HCT116 (cell line): ENCODE data around the gene IL22RA2. TPM values are rescaled to one million over a fixed set of nuclear protein-coding genes. Genes with fewer than 3 reads are reported as not detected.

Source experiments
- ATAC-seq: fragments of 200-7000 bp; cut with Tn5 transposase; 2 replicates; pipeline ENCODE4 v1.9.1; 2020; ENCODE audit warnings: mild to moderate bottlenecking, moderate library complexity
- BruUV-seq: library from RNA; stranded (reverse); fragments of 400-500 nt; replicated peaks from 2 replicates; lab custom pipeline; 2021; lab: Mats Ljungman, UMichigan
- CTCF ChIA-PET: fragments of 300-600 bp; sonication (Branson Sonifier 250); formaldehyde crosslinking; loops from one replicate; lab custom pipeline; 2021; ENCODE audit warnings: antibody characterized with exemption; lab: Charles Lee
- POLR2A ChIA-PET: fragments of 300-600, 350-600 bp; sonication (Branson Sonifier 250); formaldehyde crosslinking; loops from one replicate; lab custom pipeline; 2021; ENCODE audit warnings: antibody characterized with exemption; lab: Charles Lee
- RAD21 ChIA-PET, 2 experiments: fragments of 300-600 bp; sonication (Branson Sonifier 250); formaldehyde crosslinking; loops; one replicate each; lab custom pipeline; 2023; ENCODE audit warnings: low total read pairs in 2 of 2; ENCODE audit not compliant: uncharacterized antibody in 2 of 2, unreplicated experiment in 2 of 2, low non-redundant PET in 1 of 2; lab: Charles Lee
- DNase-seq: peaks from one replicate; pipeline ENCODE4 v3.0.0-alpha.2; 2010; ENCODE audit warnings: low read depth, low spot score
- H2AFZ ChIP-seq: fragments of 200-600 bp; shearing (Covaris generic), sonication (generic); 2 replicates; pipeline ENCODE4 v1.6.1; 2017; ENCODE audit warnings: low read depth, mixed run types, mixed read lengths, antibody characterized with exemption, low read length; ENCODE audit not compliant: poor library complexity, severe bottlenecking
- H3K27ac ChIP-seq: 2 replicates; pipeline ENCODE4 v1.5.1; 2012; ENCODE audit warnings: low read depth, low read length
- H3K27me3 ChIP-seq: fragments of 200-600 bp; sonication (generic); 2 replicates; pipeline ENCODE4 v1.6.1; 2016; ENCODE audit warnings: mixed run types, low read length, mixed read lengths; ENCODE audit not compliant: insufficient read depth
- H3K36me3 ChIP-seq, 2 experiments: fragments of 200-500 bp in 1 of 2; fragments of 200-600 bp in 1 of 2; sonication (Bioruptor generic) in 1 of 2; sonication (generic) in 1 of 2; 2 replicates each; pipeline versions ENCODE4 v1.5.1 to v1.6.1; 2014 to 2016; ENCODE audit warnings: low read length in 2 of 2, inconsistent platforms in 1 of 2, mixed read lengths in 1 of 2, mixed run types in 1 of 2; ENCODE audit not compliant: insufficient read depth in 2 of 2, control insufficient read depth in 1 of 2
- H3K4me1 ChIP-seq, 2 experiments: fragments of 200-600 bp in 1 of 2; sonication (generic) in 1 of 2; 2 replicates each; pipeline versions ENCODE4 v1.5.1 to v1.6.1; 2012 to 2017; ENCODE audit warnings: low read length in 2 of 2, inconsistent platforms in 1 of 2, mild to moderate bottlenecking in 1 of 2, mixed read lengths in 1 of 2, mixed run types in 1 of 2, moderate library complexity in 1 of 2; ENCODE audit not compliant: insufficient read depth in 2 of 2, control insufficient read depth in 1 of 2
- H3K4me2 ChIP-seq: fragments of 200-600 bp; sonication (generic); 2 replicates; pipeline ENCODE4 v1.6.1; 2017; ENCODE audit warnings: mixed run types, low read length, mixed read lengths
- H3K4me3 ChIP-seq, 2 experiments: fragments of 200-600 bp in 1 of 2; sonication (generic) in 1 of 2; replicated peaks in 1 of 2; 2 replicates each; pipeline ENCODE4 v1.5.1; 2011 to 2016; ENCODE audit warnings: low read length in 2 of 2, control low read depth in 1 of 2, low read depth in 1 of 2, mild to moderate bottlenecking in 1 of 2, mixed read lengths in 1 of 2, mixed run types in 1 of 2
- H3K79me2 ChIP-seq: fragments of 200-600 bp; sonication (generic); 2 replicates; pipeline ENCODE4 v1.6.1; 2017; ENCODE audit warnings: mild to moderate bottlenecking, mixed run types, low read length, moderate library complexity, mixed read lengths; ENCODE audit not compliant: insufficient read depth
- H3K9ac ChIP-seq: fragments of 200-600 bp; sonication (generic); 2 replicates; pipeline ENCODE4 v1.6.1; 2016; ENCODE audit warnings: low read length, mixed read lengths
- H3K9me2 ChIP-seq: fragments of 200-600 bp; sonication (generic), shearing (Covaris generic); 2 replicates; pipeline ENCODE4 v1.6.1; 2017; ENCODE audit warnings: mixed run types, mild to moderate bottlenecking, moderate library complexity; ENCODE audit not compliant: insufficient read depth
- H3K9me3 ChIP-seq, 2 experiments: fragments of 200-500 bp in 1 of 2; fragments of 200-600 bp in 1 of 2; sonication (Bioruptor generic) in 1 of 2; sonication (generic) in 1 of 2; 2 replicates each; pipeline ENCODE4 v1.6.1; 2014 to 2017; ENCODE audit warnings: low read length in 2 of 2, mixed read lengths in 2 of 2, inconsistent platforms in 1 of 2, low read depth in 1 of 2, mild to moderate bottlenecking in 1 of 2, mixed run types in 1 of 2, moderate library complexity in 1 of 2; ENCODE audit not compliant: control insufficient read depth in 1 of 2, insufficient read depth in 1 of 2
- H4K20me1 ChIP-seq: fragments of 200-600 bp; sonication (generic), shearing (Covaris generic); 2 replicates; pipeline ENCODE4 v1.6.1; 2017; ENCODE audit warnings: mixed run types, mild to moderate bottlenecking, moderate library complexity; ENCODE audit not compliant: insufficient read depth
- CBX3 ChIP-seq: IDR thresholded peaks from 2 replicates; pipeline ENCODE4 v1.6.1; 2012; ENCODE audit warnings: low read depth
- CEBPB ChIP-seq: IDR thresholded peaks from 2 replicates; pipeline ENCODE4 v1.6.1; 2012; ENCODE audit warnings: low read depth
- SIN3A ChIP-seq: IDR thresholded peaks from 2 replicates; pipeline ENCODE4 v1.6.1; 2012; ENCODE audit warnings: low read depth
- ZBTB33 ChIP-seq: IDR thresholded peaks from 2 replicates; pipeline ENCODE4 v1.6.1; 2011; ENCODE audit warnings: mild to moderate bottlenecking, low read length, moderate library complexity; ENCODE audit not compliant: insufficient replicate concordance; ENCODE audit errors: extremely low read depth
- ZFX ChIP-seq: fragments of 450-650 bp; IDR thresholded peaks from 2 replicates; pipeline ENCODE4 v1.6.1; 2017
- intact Hi-C: fragments of 100-400 bp; cut with micrococcal nuclease; formaldehyde crosslinking; loops from 2 replicates; pipeline ENCODE4 v1.10.0; 2022
- total RNA-seq: library from RNA; stranded (reverse); gene quantifications from one replicate; pipeline ENCODE4 v1.2.1, GENCODE V29; 2021; ENCODE audit not compliant: unreplicated experiment

The IL22RA2 gene
- total RNA-seq, 1 experiment from 2014 or later = not detected

GRCh38 chr6:137203256-137203655 lies 29.8 kb upstream of the IL22RA2 start:
- ChIA-PET RAD21 (no interaction called here), POLR2A (no interaction called here), CTCF (no interaction called here)
- H3K27ac ChIP-seq = no peak overlapping the region
- no TSS peak for BruUV-seq
- H2AFZ ChIP-seq = no peak overlapping the region
- intact Hi-C loops = no loop called here
- H3K4me1 ChIP-seq = no peaks in the 10 kb centered on the region
- no peak for ATAC-seq
- DNase-seq = no peak
- no peaks in the 10 kb centered on the region for H3K9me2 ChIP-seq
- no peak for TF ChIP-seq ZBTB33
- TF ChIP-seq CEBPB = no peak
- TF ChIP-seq SIN3A = no peak
- no peak for TF ChIP-seq ZFX
- H3K9ac ChIP-seq = no peak overlapping the region
- H3K9me3 ChIP-seq = no peaks in the 10 kb centered on the region
- no peaks in the 10 kb centered on the region for H4K20me1 ChIP-seq
- no peak overlapping the region for H3K4me2 ChIP-seq
- H3K27me3 ChIP-seq = no peaks in the 10 kb centered on the region
- H3K4me3 ChIP-seq = no peak overlapping the region
- peaks cover 3% of the 10 kb centered on the region; the same call in 1 of the 2 replicates for H3K79me2 ChIP-seq
- peaks cover 10 to 15% of the 10 kb centered on the region in 2 experiments; a peak in 3 of 4 replicates for H3K36me3 ChIP-seq

DNA sequence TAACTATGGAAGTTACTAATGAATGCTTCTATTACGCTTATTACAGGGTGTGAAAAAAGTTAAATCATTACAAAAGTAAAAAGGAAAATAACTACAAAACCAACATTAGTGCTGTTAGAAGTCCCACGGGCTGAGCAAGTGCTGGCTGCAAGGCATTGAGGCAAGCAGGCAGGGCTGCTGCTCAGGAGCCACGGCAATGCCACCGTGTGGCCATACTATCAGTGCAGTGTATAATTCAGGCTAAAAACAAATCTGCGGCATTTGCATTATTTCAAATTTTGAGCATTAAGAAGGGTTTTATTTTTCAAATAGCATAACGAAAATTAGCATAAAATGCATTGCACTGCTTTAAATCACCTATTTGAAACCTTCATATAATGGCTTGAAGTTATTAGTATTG lies 28.6 kb upstream of the IL22RA2 start:
- intact Hi-C loops = no loop called here
- ATAC-seq = no peak
- POLR2A ChIA-PET = no interaction called here

More for the DNA sequence above, 28.6 kb upstream of the IL22RA2 start:
- ChIA-PET CTCF (no interaction called here), RAD21 (no interaction called here)
- Histone ChIP-seq H3K4me2 (no peak overlapping the region), H3K9me2 (no peaks in the 10 kb centered on the region), H3K4me1 (no peaks in the 10 kb centered on the region), H3K27ac (no peak overlapping the region), H3K79me2 (no peaks in the 10 kb centered on the region; the same call in 1 of the 2 replicates), H4K20me1 (no peaks in the 10 kb centered on the region), H2AFZ (no peak overlapping the region), H3K9ac (no peak overlapping the region), H3K27me3 (no peaks in the 10 kb centered on the region), H3K4me3 (no peak overlapping the region), H3K9me3 (no peaks in the 10 kb centered on the region), H3K36me3 (peaks cover 10 to 20% of the 10 kb centered on the region in 2 experiments; a peak in 3 of 4 replicates)
- TF ChIP-seq CBX3 (no peak), ZBTB33 (no peak)
- no TSS peak for BruUV-seq
- DNase-seq = no peak
